GM12878 (cell line): ENCODE measurements around the gene SNX8. TPM values are rescaled to one million over a fixed set of nuclear protein-coding genes. Genes with fewer than 3 reads are reported as not detected.

Experiments
- ATAC-seq: fragments of 200-7000 bp; cut with Tn5 transposase; 3 replicates; pipeline ENCODE4 v1.9.1; 2020; ENCODE audit warnings: mild to moderate bottlenecking, moderate library complexity
- BruUV-seq: library from RNA; stranded (reverse); fragments of 400-500 nt; replicated peaks from 2 replicates; lab custom pipeline; 2021; lab: Mats Ljungman, UMichigan
- CTCF ChIA-PET: fragments of 300-600 bp; sonication (Branson Sonifier 250); formaldehyde crosslinking; extraction: SDS; loops from one replicate; lab custom pipeline; 2021; ENCODE audit warnings: inconsistent platforms; lab: Yijun Ruan, JAX
- POLR2A ChIA-PET: fragments of 350-600 bp; formaldehyde crosslinking; extraction: SDS; loops from one replicate; lab custom pipeline; 2021; ENCODE audit warnings: inconsistent platforms; lab: Charles Lee
- RAD21 ChIA-PET: fragments of 300-600 bp; sonication (Branson Sonifier 250); formaldehyde crosslinking; loops from one replicate; lab custom pipeline; 2023; ENCODE audit warnings: antibody characterized with exemption; ENCODE audit not compliant: unreplicated experiment; lab: Charles Lee
- SMC1A ChIA-PET: fragments of 300-600 bp; sonication (Branson Sonifier 250); formaldehyde crosslinking; loops from one replicate; lab custom pipeline; 2023; ENCODE audit not compliant: unreplicated experiment, uncharacterized antibody; lab: Charles Lee
- DNase-seq: peaks from one replicate; pipeline ENCODE4 v3.0.0-alpha.2; 2011; ENCODE audit warnings: low read depth, low spot score
- FAIRE-seq: peaks from 3 replicates; lab custom pipeline; 2011; peaks lifted over from hg19 to GRCh38; lab: Jason Lieb, UNC
- H2AFZ ChIP-seq: 2 replicates; pipeline ENCODE4 v1.6.0; 2011; ENCODE audit warnings: low read depth, low read length, control low read depth; ENCODE audit not compliant: control insufficient read depth
- H3K27ac ChIP-seq: 2 replicates; pipeline ENCODE4 v1.5.1; 2011; ENCODE audit warnings: control low read depth; ENCODE audit not compliant: control insufficient read depth, insufficient read depth
- H3K27me3 ChIP-seq, 2 experiments: replicated peaks in 1 of 2; 2 replicates each; pipeline versions ENCODE4 v1.6.0 to v1.6.1; 2011; ENCODE audit warnings: low read length in 1 of 2; ENCODE audit not compliant: control insufficient read depth in 2 of 2, insufficient read depth in 2 of 2
- H3K36me3 ChIP-seq, 2 experiments: 2 replicates each; pipeline ENCODE4 v1.5.1; 2011; ENCODE audit warnings: low read length in 1 of 2; ENCODE audit not compliant: control insufficient read depth in 2 of 2, insufficient read depth in 2 of 2
- H3K4me1 ChIP-seq: 2 replicates; pipeline ENCODE4 v1.6.1; 2011; ENCODE audit warnings: mild to moderate bottlenecking, low read length, moderate library complexity, mixed read lengths; ENCODE audit not compliant: control insufficient read depth, insufficient read depth
- H3K4me2 ChIP-seq: 2 replicates; pipeline ENCODE4 v1.6.0; 2011; ENCODE audit warnings: control low read depth; ENCODE audit not compliant: control insufficient read depth, insufficient read depth
- H3K4me3 ChIP-seq: fragments of 200-600 bp; sonication (generic); 2 replicates; pipeline ENCODE4 v1.5.1; 2016
- H3K79me2 ChIP-seq: 2 replicates; pipeline ENCODE4 v1.6.0; 2011; ENCODE audit warnings: low read length; ENCODE audit not compliant: control insufficient read depth, insufficient read depth
- H3K9ac ChIP-seq: 2 replicates; pipeline ENCODE4 v1.8.0; 2011; ENCODE audit warnings: low read length, control low read depth, mixed read lengths; ENCODE audit not compliant: control insufficient read depth, insufficient read depth
- H3K9me3 ChIP-seq: replicated peaks from 3 replicates; pipeline ENCODE4 v1.5.1; 2011; ENCODE audit warnings: mild to moderate bottlenecking, low read length; ENCODE audit not compliant: control insufficient read depth, insufficient read depth
- H4K20me1 ChIP-seq: 2 replicates; pipeline ENCODE4 v1.6.0; 2011; ENCODE audit not compliant: control insufficient read depth, insufficient read depth
- CEBPB ChIP-seq, 2 experiments: fragments of 150-350 bp in 1 of 2; IDR thresholded peaks; 2 replicates each; pipeline ENCODE4 v1.6.1; 2012 to 2014; ENCODE audit warnings: low read depth in 2 of 2, low read length in 2 of 2, borderline replicate concordance in 1 of 2, inconsistent platforms in 1 of 2
- FOXK2 ChIP-seq: fragments of 450-650 bp; IDR thresholded peaks from 2 replicates; pipeline ENCODE4 v1.6.1; 2017; ENCODE audit warnings: mild to moderate bottlenecking, moderate library complexity
- HDAC6 ChIP-seq: fragments of 200-600 bp; sonication (generic); IDR thresholded peaks from one replicate; pipeline ENCODE4 v1.8.0; 2017; ENCODE audit warnings: antibody characterized with exemption; ENCODE audit not compliant: unreplicated experiment
- MTA3 ChIP-seq: IDR thresholded peaks from 2 replicates; pipeline ENCODE4 v1.6.1; 2012; ENCODE audit warnings: low read length, inconsistent platforms, borderline replicate concordance
- NKRF ChIP-seq: fragments of 450-650 bp; conservative IDR thresholded peaks from 2 replicates; pipeline ENCODE4 v1.6.1; 2017; ENCODE audit warnings: mild to moderate bottlenecking, moderate library complexity
- RFX5 ChIP-seq: IDR thresholded peaks from 2 replicates; pipeline ENCODE4 v1.6.1; 2011; ENCODE audit warnings: low read depth, low read length, improper control_type of control experiment
- SMAD1 ChIP-seq: fragments of 450-650 bp; IDR thresholded peaks from 2 replicates; pipeline ENCODE4 v1.6.1; 2018; ENCODE audit warnings: mild to moderate bottlenecking, low read depth; ENCODE audit not compliant: partially characterized antibody
- ZNF384 ChIP-seq: IDR thresholded peaks from 2 replicates; pipeline ENCODE4 v1.6.1; 2012; ENCODE audit warnings: low read depth, mild to moderate bottlenecking, low read length, improper control_type of control experiment, borderline replicate concordance
- WGBS: methylation state at CpG from one replicate; pipeline ENCODE4 v1.1.6; 2016; ENCODE audit warnings: low lambda C conversion rate; ENCODE audit not compliant: insufficient replicate concordance, insufficient coverage; ENCODE audit errors: missing lambda C conversion rate; 5-methylcytosine and 5-hydroxymethylcytosine counted together
- in situ Hi-C: fragments of 300-500 bp; cut with MboI; formaldehyde crosslinking; loops from 9 replicates; pipeline ENCODE4 v1.14.3; 2018; ENCODE audit warnings: mixed read lengths
- intact Hi-C: fragments of 100-400 bp; cut with micrococcal nuclease; formaldehyde crosslinking; loops from one replicate; pipeline ENCODE4 v1.14.2; 2022; ENCODE audit not compliant: unreplicated experiment
- polyA plus RNA-seq, 11 experiments: library from polyadenylated mRNA; depleted of rRNA in 4 of 11; unstranded in 6 of 11; stranded (reverse) in 5 of 11; fragments of >200 nt; fragmentation: Nextera tagmentation in 4 of 11; fragmentation: Illumina TruSeq in 1 of 11; extraction: Ambion mirVana in 4 of 11; extraction: Trizol in 1 of 11; gene quantifications; 1 replicate in 1 of 11; 2 replicates in 10 of 11; pipeline versions ENCODE4 v1.2.1 to v1.2.3, GENCODE V29; 2011 to 2016; ENCODE audit warnings: inconsistent platforms in 2 of 11, missing spikeins in 2 of 11, low read depth in 1 of 11
- total RNA-seq, 4 experiments: library from RNA; depleted of rRNA in 3 of 4; stranded (reverse); fragments of >200 nt in 3 of 4; fragmentation: Illumina TruSeq in 1 of 4; extraction: Trizol in 1 of 4; gene quantifications; 2 replicates each; pipeline versions ENCODE4 v1.2.1 to v1.2.3, GENCODE V29; 2013 to 2021

The SNX8 gene
- total and polyA plus RNA-seq, 10 of the 15 experiments (the other 5 are each of a cell fraction or from before 2014, with no cell fraction given) = 6.4 to 210 (median 97.6) TPM

DNA sequence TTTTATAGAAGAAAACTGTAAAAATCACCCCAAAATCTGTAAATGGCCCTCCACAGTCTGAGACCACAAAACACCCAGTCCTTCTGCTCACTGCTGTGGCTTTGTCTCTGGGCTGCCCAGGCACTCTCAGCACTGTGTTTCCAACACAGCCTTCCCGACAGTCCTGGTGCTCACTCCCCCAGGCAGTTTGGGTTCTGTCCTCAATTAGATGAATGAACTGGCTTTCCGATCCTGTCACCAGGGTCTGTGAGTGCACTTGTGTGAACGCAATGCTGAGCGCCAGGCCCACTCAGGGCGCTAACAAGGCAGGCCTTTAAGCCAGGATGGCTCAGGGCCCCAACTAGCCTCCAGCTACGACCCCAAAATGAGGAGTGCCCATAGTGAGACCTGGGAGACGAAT lies 84.8 kb downstream of the SNX8 start:
- DNase-seq (no peak), FAIRE-seq (no peak), ATAC-seq (no peak)
- no peak overlapping the region for H3K9ac ChIP-seq
- no peak overlapping the region for H3K4me3 ChIP-seq
- intact Hi-C loops = no loop called here
- no peaks in the 10 kb centered on the region for H3K4me1 ChIP-seq
- RAD21 ChIA-PET = no interaction called here
- H2AFZ ChIP-seq = no peak overlapping the region
- no peaks in the 10 kb centered on the region for H3K27me3 ChIP-seq
- CTCF ChIA-PET = interaction anchor here (0.6 kb wide), 1 partner anchor 124 kb away, joined by 3 read pairs; no protein-coding TSS in a partner anchor
- H4K20me1 ChIP-seq = peaks cover 2% of the 10 kb centered on the region; the same call in 1 of the 2 replicates
- WGBS = 96% methylated on average over 7 of the region's 7 CpGs
- no TSS peak for BruUV-seq
- H3K4me2 ChIP-seq = no peak overlapping the region
- SMC1A ChIA-PET = interaction anchor here (1.5 kb wide), 1 partner anchor 11 kb away, joined by 3 read pairs; no protein-coding TSS in a partner anchor
- no peak overlapping the region for H3K27ac ChIP-seq
- in situ Hi-C loops = no loop called here
- no peaks in the 10 kb centered on the region for H3K9me3 ChIP-seq
- no peak for TF ChIP-seq RFX5
- TF ChIP-seq NKRF = no peak
- no peak for TF ChIP-seq HDAC6
- TF ChIP-seq MTA3 = no peak
- TF ChIP-seq SMAD1 = no peak
- no peak for TF ChIP-seq ZNF384
- no peak for TF ChIP-seq CEBPB (IDR thresholded peaks at IDR 0.05; ENCODE audit: borderline replicate concordance in 1 of 2, low read depth in 2 of 2, low read length in 2 of 2)
- no peak for TF ChIP-seq FOXK2
- POLR2A ChIA-PET = no interaction called here
- H3K36me3 ChIP-seq = peaks cover 6 to 24% of the 10 kb centered on the region in 2 experiments; a peak in 3 of 4 replicates
- peaks cover 36% of the 10 kb centered on the region for H3K79me2 ChIP-seq
